ENCODE data around the gene IQCN.

DNA sequence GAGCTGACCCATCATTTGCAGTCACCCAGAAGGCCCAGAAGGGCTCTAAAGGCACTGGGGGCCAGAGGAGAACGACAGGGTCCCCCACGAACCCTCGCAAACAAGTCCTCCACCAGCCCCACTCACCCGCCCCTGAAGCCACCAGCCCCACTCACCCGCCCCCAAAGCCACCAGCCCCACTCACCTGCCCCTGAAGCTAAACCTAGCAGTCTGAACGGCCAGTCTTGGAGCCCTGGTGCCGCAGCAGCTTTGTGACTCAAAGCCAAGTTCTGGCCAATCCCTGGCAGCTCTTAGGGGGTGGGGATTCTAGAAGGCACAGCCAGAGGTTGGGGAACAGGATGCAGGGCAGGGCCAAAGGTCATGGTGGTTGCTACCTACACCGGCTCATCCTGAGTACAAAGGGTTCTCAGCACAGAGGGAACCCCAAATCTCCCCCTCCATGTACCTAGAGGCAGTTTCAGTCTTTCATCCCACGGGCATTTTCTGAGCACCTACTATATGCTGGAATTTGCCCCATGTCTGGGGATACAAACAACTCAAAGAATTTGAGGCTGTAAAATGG is at the start of gene IQCN:
- no peak for TF ChIP-seq CTCF (optimal IDR thresholded peaks at IDR 0.05 in 1 of 3, IDR thresholded peaks at IDR 0.05 in 1 of 3, conservative IDR thresholded peaks at IDR 0.05 in 1 of 3; ENCODE audit: extremely low read depth in 1 of 3, insufficient read depth in 2 of 3, low read length in 3 of 3)
- TF ChIP-seq EZH2 (IDR thresholded peaks at IDR 0.05; ENCODE audit: low read length), result no peak
